GM21526 (cell line): Measurements from ENCODE around the gene ARF3.
A peak's percentile ranks its signal among the peaks of the same experiment; 100 is the strongest.

Source experiments
- ATAC-seq: cut with Tn5 transposase; IDR thresholded peaks from one replicate; pipeline ENCODE4 v1.9.1; 2021; ENCODE audit warnings: moderate library complexity; ENCODE audit not compliant: unreplicated experiment, low FRiP score

ARF3 gene

DNA sequence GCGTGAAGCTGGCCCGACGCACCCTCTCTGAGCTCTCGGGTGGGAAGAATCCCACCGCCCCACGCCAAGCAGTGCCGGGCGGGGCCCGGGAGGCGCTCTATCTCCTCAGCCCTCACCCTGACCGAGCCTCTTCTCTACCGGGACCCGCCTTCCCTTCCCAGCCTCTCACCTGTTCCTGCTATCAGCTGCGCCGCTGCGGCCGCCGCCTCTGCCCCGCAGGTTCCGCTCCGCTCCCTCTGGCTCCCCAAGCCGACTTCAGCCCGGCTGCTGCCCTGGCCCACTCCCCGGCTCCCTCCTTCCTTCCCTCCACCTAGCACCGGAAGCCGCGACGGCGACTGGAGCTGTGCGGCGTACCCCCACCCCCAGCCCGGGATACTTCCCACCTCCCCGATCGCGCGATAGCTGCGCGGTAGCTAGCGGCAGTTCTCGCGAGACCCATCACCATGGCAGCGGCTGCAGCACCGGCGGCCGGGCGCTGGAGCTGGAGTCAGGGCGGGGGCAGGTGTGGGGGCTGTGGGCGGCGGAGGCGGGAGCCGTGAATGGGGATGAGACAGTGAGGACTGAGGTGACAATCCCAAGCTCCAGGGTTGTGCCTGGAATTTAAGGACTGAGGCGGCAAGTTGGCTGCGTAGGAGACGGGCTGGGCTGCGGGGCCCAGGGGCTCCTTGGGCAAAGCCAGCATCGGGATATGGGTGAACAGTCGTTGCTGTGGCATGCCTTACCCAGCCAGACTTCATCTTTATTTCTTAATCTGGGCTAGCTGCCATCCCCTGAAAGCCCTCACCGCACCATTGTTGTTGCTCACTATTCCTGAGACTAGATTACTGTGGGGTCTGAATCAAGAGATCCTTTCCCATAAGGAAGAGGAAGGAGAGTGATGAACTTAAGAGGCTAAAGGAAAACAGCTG is at the start of gene ARF3:
ARF3 (minus strand) TSS at position 347 of the 908 bp plus-strand sequence. CDS start 16,392 bp downstream, outside the sequence.
- ATAC-seq = peak; percentile 82

DNA sequence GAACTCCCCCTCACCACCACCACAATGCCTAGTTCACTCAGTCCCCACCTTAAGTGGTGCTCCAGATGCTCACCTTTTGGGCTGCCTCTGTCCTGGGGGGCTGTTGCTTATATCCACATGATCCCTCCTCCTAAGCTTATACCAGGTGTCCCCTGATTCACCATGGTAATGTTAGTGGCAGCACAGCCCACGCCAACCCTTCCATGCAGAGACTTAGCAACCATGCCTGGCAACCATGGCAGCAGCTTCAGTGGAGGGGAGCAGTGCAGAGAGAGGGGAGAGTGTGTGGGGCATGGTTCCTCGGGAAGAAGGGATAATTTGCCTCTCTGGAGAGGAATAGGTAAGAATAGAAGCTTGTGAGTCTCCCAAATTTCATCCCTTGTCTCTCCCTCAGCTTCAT is 43.1 kb upstream of the ARF3 start:
- no peak for ATAC-seq

DNA sequence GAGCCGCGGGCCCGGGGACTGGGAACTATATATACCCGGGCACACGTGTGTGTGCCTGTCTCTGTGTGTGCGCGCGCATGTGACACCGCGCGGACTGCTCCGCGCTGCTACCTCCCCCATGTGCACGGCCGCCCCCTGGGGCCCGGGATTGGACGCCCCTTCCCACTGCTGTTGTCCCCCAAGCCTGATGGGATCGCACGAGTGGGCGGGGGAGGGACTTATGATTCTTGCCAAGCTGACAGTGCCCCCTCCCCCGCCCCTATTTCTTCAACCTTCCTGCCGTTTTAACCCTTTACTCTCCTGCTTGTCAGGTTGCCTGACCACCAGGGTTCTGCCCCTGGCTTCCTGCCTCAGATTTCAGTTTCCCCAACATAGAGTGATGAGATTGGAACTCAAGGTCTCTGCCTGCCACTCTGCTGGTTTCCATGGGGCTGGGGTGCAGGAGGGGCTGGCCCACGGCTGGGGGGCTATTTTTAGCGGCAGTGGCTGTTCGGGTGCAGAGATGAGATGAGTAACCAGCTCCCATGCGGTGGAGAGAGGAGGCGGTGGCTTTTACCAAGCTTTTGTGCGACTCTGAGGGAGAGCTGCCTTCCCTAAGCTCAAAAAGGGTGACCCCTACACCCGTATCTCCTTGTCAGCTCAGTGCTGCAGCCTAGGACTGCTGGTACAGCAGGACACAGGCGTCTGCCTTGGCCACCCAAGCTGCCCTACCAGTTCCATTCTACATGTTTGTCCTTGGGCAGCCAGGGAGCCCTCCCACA is 42.3 kb upstream of the ARF3 start, which contains the start of gene DDN:
DDN (minus strand) TSS at position 5 of the 761 bp plus-strand sequence. CDS start 88 bp downstream, outside the sequence.
- no peak for ATAC-seq

DNA sequence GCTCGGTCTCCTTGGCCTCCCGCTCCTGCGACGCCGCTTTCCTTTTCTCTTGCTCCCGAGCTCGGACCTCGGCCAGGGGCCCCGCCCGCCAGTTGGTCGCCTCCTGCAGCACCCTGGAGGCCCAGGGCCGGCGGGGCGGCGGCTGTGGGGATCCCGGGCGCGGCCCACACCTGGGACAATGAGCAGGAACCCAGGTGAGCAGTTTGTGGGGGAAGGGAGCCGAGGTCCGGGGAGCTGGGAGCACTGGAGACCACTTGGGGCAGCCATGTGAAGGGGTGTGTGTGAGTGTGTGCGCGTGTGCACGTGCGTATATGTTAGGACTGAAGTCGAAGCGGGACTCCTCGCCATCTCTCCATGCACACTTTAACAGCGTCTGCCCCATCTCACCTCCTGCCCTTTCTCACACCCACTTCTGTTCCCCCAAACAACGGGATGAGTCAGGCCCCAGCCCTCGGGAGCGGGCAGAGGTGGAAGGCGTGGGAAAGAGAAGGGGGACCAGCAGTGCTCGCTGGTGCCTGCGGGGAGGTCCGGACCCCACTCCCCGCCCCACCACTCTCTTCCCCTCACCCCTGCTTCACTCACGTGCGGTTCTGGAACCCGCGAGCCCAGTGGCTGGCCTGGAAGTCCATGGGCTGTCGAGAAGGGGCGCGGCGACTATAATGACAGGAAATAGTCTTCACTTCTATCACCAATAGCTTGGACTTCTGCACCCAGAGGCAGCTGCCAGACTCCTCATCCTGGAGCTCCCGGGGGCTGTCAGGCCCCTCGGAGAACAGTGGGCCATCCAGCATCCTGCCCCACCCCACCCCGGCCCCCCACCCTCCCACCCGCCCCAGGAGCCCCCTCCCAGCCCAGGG is 41.4 kb upstream of the ARF3 start:
- ATAC-seq = no peak

DNA sequence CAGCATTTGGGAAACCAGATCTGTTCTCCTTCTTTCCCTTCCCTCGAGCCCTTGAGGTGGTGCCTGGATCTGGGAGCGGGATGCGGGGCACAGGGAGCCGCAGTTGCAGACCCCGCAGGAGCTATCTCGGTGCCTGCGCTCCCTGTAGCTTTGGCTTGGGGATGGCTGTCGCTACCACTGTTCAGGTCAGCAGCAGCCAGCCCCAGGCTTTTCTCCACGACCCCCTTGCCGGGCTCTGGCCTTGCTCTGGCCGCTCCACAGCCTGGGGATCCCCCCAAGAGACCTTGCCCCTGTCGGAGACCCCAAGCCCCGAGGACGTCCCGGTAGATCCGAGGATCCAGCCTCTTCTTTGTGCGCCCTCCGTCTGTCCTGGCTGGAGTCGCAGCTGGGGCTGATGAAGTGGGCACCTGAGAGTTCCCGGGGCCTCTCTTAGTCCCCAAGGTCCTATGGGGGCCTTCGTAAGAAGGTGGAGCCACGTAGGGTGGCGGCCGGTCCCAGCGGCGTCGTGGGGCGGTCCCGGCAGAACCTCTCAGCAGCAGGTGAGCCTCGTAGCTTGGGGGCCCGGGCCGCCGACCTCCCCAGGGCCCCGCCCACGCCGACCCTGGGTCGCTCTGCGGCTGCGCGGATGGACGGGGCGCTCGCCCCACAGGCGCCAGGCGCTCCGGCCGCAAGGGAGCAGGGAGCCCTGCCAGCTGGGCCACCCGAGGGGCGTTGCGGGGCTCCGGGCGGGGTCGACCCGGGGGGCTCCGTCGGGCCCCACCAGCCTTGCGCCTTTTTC is 40.6 kb upstream of the ARF3 start:
- no peak for ATAC-seq

DNA sequence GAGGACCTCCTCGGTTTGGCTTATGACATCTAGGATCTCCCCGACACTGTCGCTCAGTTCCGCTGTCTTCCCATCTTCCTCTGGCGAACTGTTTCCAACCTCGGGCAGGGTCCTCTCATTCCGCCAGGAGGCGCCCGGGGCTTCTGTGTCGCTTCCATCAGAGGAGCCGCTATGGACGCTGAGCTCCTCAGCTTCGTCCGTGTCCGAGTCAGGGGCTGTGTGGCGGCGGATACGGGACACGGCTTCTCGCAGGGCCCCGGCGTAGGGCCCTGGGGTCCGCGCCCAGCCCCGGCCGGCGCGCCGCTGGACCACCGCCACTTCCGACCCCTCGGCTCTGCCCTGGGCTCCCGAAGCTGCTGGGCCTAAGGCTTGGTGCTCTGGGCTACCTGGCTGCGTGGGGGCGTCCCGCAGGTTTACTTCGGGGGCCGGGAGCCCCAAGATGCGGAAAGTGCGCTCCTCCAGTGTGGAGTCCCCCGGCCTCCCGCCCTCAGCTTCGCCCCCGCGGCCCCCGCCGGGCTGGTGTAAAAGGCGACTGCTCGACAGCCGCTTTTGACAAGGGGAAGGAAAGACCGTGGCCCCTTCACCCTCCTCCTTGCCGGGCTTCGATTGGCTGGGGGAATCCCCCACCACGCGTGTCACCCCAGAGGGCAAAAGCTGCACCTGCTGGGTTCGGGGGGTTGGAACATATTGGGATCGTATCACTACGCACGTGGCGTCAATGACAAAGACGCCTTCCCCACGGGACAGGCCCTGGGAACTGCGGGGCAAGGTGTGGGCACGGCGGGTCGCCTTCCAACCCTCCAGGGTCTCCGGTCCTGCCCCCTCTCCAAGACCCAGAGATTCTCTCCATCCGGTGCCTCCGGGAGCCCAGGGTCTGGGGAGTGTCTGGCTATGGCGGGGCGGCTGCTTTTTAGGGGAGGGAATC is 39.8 kb upstream of the ARF3 start:
- no peak for ATAC-seq

DNA sequence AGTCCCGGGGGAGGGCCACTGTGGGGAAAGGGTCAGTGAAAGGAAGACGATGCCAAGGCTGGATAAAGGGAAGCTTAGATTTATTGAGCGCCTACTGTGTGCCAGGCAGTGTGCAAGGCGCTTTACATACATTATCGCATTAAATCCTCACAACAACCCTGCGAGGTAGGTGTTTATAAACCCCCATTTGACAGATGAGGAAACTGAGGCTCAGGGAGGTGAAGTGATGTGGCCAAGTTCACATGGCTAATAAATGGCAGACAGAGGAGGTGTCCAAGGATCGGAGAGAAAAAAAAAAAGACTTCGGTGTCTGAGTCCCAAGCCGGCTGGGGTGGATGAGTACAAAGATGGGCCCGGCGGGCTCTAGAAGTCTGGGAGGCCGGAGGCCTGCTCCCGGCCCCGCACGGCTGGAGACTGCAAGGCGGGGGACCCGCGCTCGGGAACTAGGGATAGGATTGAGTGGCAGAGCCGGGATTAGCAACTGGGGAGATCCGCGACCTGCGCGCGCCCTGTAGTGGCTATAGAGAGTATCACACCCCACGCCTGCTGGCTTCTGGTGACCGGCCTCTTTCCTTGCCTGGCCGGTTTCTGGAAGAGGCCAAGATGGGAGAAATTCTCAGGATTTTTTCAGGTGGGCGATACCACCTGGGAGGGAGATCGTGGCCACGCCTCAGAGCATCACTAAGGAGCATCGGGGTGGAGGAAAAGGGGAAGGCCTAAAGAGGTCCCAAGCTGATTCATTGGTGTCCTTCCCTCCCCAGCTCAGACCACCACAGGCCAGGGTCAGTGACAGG is 38.0 kb upstream of the ARF3 start:
- no peak for ATAC-seq

DNA sequence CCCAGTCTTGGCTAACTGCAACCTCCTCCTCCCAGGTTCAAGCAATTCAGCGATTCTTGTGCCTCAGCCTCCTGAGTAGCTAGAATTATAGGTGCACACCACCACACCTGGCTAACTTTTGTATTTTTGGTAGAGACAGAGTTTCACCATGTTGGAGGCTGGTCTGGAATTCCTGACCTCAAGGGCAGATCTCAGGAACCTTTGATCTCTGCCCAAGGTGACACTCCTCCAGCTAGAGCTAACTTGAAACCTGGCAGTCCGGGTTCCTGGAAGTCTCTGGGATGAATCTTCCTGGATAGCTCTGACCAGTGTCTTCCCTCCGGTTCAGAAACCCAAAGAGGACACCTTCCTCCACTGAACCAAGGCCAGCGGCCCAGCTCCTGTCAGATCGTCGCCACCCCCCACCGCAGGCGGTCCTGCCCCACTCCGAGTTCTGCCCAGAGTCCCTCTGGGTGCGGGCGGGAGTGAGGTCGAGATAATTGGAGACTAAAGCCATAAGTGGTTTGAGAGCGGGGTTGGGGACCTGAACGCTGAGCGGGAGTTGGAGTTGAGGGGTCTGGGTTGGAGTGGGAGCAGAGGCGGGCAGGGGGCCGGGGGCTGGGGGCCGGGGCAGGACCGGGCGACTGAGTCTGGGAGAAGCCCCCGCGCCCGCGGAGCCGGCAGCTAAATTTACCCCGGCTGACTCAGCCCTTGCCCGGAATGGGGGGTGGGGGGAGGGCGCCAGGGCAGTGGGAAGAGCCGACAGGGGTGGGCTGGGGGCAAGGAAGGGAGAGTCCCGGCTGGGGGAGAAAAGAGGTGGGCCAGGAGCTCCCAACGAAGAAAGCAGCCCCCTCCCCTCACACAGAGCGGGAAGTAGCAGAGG is 37.2 kb upstream of the ARF3 start:
- no peak for ATAC-seq

DNA sequence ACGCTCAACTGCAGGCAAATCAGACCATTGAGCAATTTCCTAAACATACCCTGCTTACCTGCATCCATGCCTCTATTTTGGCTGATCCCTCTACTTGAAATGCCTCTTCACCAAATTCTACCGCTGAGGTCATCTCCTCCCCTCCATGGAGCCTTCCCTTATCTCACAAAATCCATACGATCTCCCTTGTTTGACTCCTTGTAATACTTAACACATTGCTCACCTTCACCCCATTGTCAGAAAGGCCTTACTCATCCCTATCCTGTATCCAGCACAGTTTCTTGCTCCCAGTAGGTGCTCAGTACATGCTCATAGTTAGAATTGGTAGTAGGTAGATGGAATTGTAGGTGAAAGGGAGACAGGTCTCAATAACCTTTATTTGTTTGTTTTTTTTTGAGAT is 36.5 kb upstream of the ARF3 start:
- no peak for ATAC-seq

DNA sequence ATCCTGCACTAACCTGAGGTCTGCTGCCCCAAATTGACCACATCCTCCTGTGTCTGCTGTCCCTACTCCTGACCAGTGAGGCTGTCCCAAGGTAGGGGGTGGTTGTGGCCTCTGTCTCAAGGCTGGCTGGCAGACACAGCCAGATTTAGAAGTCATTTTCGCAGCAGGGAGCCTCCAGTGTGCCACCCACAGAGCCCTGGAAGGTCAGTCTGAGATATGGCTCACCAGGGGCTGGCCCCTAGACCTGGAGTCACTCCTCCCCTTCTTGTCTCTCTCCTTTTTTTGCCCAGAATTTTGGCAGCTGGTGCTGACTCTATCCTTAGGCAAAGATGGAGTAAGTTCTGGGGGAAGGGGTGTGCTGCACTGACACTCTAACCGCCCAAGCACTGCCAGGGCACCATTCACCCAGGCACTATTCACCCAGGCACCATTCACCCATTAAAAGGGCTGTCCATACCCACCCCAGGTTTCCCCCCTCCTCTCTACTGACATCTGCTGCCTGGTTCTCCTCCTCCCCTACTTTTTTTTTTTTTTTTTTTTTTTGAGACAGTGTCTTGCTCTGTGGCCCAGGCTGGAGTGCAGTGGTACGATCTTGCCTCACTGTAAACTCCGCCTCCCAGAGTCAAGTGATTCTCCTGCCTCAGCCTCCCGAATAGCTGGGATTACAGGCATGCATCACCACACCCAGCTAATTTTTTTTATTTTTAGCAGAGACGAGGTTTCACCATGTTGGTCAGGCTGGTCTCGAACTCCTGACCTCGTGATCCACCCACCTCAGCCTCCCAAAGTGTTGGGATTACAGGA is 34.2 kb upstream of the ARF3 start:
- ATAC-seq = no peak

DNA sequence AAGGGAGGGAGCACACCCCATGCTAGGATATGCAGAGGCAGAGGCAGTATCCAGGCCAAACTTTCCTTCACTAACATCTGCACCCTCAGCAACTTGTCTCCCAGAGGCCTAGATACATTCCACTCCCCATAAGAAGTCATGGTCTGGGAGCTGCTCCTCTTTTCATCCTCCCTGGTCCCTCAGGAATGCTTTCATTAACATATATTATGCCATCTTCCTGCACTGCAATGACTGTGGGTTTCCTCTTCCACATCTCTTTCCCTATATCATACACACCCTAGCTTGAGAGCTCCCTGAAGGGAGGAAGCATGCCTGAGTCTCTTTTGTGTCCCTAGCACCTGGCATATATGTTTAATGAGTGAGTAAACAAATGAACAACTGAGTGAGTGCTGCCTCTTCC is 33.3 kb upstream of the ARF3 start:
- ATAC-seq = no peak

DNA sequence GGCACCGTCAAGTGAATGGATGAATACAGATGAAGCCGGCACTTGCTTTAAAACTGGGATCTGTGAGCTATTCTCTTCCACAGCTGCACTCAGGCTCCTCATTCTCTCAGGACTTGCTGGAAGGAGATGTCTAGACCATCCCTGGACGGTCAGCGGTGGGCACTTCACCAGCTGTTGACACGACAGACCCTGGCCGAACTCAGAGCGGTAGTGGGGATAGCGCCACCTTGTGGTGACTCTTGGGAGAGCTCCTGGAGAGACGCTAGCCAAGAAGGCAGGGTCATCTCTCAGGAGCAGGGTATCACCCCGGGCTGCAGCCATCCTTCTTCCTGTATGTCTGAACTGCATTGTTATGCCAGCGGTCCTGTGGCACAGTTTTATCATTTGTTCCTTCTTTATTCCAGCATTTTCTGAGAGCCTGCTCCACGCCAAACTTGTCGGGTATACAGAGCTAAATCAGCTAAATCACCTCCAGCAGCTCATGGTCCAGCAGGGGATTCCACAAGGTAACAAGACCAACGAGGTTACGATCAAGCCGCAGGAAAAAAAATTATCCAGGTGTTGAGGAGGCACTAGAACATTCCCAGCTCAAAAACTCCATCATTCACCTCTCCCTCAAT is 30.9 kb upstream of the ARF3 start:
- no peak for ATAC-seq

DNA sequence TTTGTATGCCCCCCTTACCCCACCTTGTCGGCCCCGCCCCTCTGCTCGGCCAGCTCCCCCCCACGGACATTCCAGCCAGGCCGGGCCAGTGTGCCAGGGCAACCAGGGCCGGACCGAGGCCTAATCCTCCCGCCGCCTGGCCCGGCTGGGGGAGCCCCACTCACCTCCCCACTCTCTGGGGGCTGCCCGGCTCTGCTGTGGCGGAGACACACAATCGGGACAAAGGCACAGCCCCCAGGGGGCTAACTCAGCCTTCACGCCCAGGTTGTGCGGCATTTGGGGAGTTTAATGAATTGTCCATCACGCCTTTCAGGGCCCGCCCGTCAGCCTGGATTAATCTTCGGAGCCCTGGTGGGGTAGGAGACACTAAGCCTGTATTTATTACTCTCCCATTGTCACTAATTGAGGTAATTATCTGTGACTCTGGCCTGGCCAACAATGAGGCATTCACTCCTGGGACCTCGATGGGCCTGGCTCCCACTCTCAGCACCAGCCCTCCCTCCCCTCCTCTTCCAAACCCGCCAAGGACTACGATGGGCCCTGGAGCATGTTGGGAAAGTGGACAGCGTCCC is 29.5 kb upstream of the ARF3 start:
- ATAC-seq = no peak

DNA sequence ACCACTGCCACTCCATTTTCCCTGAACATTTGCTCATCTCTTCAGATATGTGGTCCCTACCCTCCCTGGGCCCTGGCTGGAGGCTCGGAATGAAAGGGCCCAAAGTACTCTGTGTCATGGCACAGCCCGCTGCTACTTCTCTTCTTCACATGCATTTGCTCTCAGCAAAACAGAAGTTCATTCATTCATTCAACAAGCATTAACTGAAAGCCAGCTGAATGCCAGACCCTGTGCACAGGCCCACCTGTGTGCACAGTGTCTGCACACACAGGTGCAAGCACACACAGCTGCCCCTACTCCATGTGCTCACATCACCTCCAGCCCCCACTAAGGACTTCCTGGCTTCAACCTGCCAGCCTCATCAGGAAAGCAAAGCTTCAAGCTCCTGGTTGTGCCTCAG is 28.6 kb upstream of the ARF3 start:
- no peak for ATAC-seq

DNA sequence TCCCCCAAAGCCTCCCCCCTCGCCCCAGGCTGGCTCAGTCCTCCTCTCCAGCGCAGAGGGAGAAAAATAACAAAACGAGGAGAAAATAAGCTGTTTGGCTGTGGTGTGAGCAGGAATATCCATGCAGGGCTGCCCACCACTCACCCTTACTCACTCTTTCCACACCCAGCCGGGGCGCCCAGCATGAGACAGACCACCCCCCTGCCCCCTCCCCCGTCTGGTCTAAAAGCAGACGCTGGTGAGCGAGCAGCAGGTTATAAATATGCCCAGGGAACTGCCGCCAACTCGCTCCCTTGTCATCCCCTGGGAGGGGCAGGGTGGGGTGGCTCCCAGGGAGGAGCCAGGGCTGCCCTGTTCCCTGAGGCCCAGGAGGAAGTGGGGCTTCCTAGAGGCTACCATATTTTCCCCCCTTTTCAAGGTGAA is 28.2 kb upstream of the ARF3 start:
- ATAC-seq = no peak
